ENCODE data around the gene ATF6.

Gene ATF6

DNA sequence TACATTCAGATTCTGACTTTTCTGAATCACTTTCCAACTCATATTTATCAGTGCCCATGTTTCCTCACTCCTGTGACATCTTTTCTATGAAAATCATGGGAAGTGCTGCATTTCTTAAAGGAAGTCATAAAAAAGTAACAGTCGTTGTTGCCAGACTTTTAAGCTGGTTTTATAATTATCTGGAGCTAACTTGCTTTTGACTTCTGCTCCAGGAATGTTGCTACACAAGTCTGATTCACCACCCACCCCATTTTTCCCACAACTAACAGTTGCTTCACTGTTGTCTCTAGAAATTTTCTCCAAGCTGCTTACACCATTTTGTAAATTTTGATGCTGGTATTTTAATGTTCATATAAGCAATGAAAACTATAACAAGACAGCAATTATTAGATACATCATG, 32.6 kb upstream of the ATF6 start:
- DNase-seq (ENCODE audit: low read depth), result peak; percentile 87
- TF ChIP-seq MYC (IDR thresholded peaks at IDR 0.05; ENCODE audit: low read depth, low read length), result no peak
- TF ChIP-seq, protein P1, sequence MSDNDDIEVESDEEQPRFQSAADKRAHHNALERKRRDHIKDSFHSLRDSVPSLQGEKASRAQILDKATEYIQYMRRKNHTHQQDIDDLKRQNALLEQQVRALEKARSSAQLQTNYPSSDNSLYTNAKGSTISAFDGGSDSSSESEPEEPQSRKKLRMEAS (IDR thresholded peaks at IDR 0.05; ENCODE audit: low read depth, low read length), result 0 out of 2 replicates have a peak, but pooled peaks have one; percentile 7
- no peak overlapping the region for H3K4me3 ChIP-seq (ENCODE audit: low read depth, low read length)

DNA sequence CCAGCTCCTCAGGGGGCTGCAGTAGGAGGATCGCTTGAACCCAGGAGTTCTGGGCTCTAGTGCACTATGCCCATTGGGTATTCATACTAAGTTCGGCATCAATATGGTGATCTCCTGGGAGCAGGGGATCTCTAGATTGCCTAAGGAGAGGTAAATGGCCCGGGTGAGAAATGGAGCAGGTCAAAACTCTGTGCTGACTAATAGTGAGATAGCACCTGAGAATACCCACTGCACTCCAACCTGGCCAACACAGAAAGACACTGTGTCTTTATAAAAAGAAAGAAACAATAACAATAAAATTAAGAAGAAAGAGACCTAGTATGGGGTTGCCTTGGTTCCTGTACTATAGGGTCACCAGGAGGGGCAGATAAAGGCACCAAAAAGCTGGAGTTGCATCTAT, 30.3 kb upstream of the ATF6 start:
- DNase-seq (ENCODE audit: low read depth), result no peak
- no peak overlapping the region for H3K4me3 ChIP-seq (ENCODE audit: low read depth, low read length)
- TF ChIP-seq, protein P2, sequence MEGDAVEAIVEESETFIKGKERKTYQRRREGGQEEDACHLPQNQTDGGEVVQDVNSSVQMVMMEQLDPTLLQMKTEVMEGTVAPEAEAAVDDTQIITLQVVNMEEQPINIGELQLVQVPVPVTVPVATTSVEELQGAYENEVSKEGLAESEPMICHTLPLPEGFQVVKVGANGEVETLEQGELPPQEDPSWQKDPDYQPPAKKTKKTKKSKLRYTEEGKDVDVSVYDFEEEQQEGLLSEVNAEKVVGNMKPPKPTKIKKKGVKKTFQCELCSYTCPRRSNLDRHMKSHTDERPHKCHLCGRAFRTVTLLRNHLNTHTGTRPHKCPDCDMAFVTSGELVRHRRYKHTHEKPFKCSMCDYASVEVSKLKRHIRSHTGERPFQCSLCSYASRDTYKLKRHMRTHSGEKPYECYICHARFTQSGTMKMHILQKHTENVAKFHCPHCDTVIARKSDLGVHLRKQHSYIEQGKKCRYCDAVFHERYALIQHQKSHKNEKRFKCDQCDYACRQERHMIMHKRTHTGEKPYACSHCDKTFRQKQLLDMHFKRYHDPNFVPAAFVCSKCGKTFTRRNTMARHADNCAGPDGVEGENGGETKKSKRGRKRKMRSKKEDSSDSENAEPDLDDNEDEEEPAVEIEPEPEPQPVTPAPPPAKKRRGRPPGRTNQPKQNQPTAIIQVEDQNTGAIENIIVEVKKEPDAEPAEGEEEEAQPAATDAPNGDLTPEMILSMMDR (IDR thresholded peaks at IDR 0.05; ENCODE audit: low read depth, low read length), result no peak
- TF ChIP-seq POLR2A (IDR thresholded peaks at IDR 0.05; ENCODE audit: extremely low read depth, insufficient read length) (no peak), MYC (IDR thresholded peaks at IDR 0.05; ENCODE audit: low read depth, low read length) (no peak)
- TF ChIP-seq, protein P1 (IDR thresholded peaks at IDR 0.05; ENCODE audit: low read depth, low read length), result no peak

DNA sequence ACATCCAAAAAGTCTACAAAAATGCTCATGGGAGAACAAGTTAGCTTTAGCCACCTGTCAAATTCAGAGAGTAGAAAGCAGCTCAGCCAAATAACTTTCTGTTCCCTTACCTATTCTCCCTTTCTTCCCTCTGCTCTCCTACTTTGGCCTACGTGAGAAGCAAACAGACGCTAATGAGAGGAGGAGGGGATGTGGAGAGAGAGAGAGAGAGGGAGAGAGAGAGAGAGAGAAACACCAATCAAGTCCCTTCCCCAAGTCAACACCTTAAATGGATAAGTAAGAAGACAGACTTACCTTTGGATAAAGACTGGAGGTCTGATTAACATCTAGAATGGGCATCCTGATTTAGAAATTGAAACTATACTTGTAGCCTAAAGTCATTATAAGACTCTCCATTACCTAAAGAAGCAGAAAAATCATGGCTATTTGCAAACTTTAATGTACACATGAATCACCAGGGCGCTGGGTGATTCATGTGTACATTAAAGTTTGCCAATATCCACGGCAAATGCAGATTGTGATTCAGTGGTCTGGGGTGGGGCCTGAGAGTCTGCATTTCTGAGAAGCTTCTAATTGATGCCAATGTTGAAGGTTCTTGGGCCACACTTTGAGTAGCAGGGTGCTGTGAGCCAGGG, 29.7 kb upstream of the ATF6 start:
- TF ChIP-seq, protein P2 (IDR thresholded peaks at IDR 0.05; ENCODE audit: low read depth, low read length), result no peak
- TF ChIP-seq POLR2A (IDR thresholded peaks at IDR 0.05; ENCODE audit: extremely low read depth, insufficient read length), result no peak
- no peak for TF ChIP-seq MYC (IDR thresholded peaks at IDR 0.05; ENCODE audit: low read depth, low read length)
- TF ChIP-seq, protein P1 (IDR thresholded peaks at IDR 0.05; ENCODE audit: low read depth, low read length), result no peak
- no peak overlapping the region for H3K4me3 ChIP-seq (ENCODE audit: low read depth, low read length)
- no peak for DNase-seq (ENCODE audit: low read depth)

DNA sequence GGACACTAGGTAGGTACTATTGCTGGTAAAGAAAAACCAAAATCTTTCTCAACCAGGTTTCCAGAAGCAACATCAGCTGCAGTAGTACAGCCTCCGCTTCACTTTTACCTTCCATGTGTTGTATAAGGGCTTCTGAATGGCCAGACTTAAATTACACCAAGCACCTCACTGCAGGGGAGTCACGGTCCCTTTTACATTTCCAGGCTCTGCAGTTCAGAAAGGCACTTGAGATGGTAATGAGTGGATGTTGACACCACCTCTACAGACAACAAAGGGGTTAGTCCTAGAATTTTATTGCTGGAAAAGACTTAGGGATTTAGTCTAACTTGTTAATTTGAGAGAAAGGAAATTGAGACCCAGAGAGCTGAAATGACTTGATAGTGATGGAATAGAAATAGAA, 28.5 kb upstream of the ATF6 start:
- TF ChIP-seq MYC (IDR thresholded peaks at IDR 0.05; ENCODE audit: low read depth, low read length) (no peak), POLR2A (IDR thresholded peaks at IDR 0.05; ENCODE audit: extremely low read depth, insufficient read length) (no peak)
- TF ChIP-seq, protein P1 (IDR thresholded peaks at IDR 0.05; ENCODE audit: low read depth, low read length), result no peak
- TF ChIP-seq, protein P2 (IDR thresholded peaks at IDR 0.05; ENCODE audit: low read depth, low read length), result no peak
- no peak for DNase-seq (ENCODE audit: low read depth)
- no peak overlapping the region for H3K4me3 ChIP-seq (ENCODE audit: low read depth, low read length)

DNA sequence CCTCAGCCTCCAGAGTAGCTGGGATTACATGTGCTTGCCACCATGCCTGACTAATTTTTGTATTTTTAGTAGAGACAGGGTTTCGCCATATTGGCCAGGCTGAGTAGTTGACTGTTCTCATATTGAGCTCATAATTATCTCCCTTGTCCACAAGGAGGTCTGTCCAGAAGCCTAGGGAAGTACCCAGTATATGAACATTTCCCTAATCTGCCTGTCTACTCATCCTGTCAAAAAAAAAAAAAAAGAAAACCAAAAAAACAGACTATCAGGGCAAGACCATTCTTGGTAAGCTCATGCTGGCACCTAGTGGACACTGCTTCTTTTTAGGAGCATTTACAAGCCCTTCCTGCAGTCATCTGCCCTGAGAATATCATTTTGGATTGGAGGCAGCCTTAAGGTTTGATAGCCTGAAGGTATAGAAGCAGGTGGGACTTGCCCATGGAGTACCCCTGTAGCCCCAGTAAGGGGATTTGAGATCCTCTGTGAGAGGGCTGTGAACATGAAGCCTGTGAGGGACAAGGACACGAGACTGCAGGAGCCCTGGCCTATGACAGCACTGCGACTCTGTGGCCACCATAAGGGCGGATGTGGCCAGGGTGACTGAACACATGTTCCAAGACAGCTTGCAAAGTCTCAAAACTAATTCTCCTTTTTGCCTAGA, 27.4 kb upstream of the ATF6 start:
- no peak overlapping the region for H3K4me3 ChIP-seq (ENCODE audit: low read depth, low read length)
- DNase-seq (ENCODE audit: low read depth), result peak; percentile 89
- TF ChIP-seq MYC (IDR thresholded peaks at IDR 0.05; ENCODE audit: low read depth, low read length), result peak; percentile 70
- TF ChIP-seq, protein P1 (IDR thresholded peaks at IDR 0.05; ENCODE audit: low read depth, low read length), result peak; percentile 88
- TF ChIP-seq, protein P2 (IDR thresholded peaks at IDR 0.05; ENCODE audit: low read depth, low read length), result peak; percentile 54
- TF ChIP-seq POLR2A (IDR thresholded peaks at IDR 0.05; ENCODE audit: extremely low read depth, insufficient read length), result no peak

DNA sequence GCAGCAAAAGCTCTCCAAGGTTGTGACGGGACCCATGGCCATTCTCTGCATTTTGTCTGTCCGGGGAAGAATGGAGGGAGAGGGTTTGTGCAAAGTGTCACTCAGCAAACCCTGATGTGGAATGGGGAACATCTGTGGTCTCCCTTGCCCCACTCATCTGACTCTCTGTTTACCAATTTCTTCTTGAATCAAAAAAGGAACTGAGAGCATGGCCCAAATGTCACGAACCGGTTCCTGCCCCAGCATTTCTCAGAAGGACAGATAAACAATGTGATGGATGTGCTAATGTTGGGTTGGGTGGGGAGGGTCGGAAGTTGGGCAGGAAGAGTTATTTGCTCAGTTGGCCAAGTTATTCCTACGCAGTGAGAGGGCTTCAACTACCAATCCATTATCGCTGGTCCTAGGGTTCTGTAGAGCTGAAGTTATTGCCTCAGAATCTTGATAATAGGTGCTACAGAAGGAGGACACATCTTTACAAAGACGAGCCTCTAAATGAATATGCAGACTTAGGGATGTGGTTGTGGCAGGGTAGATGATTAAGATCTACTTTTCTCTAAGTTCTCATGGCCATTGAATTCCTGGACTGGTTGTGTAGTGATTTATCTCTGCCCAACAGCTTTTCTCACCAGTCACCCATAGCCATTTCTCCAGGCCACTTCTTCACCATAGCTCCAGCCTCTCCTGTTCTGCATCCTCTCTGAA, 26.1 kb upstream of the ATF6 start:
- H3K4me3 ChIP-seq (ENCODE audit: low read depth, low read length), result no peak overlapping the region
- TF ChIP-seq, protein P2 (IDR thresholded peaks at IDR 0.05; ENCODE audit: low read depth, low read length), result no peak
- no peak for DNase-seq (ENCODE audit: low read depth)

All from NB4 (cell line).